Activated CD4-positive, CD25-positive, alpha-beta regulatory T cell (primary cell): ENCODE data around the gene FYTTD1.
"Not testable (repeated sequence)": the region's sequence is repeated elsewhere in the genome, so short reads cannot be mapped to it uniquely, and the experiment has no call there.

Experiments used
- DNase-seq, 4 experiments: peaks; one replicate each; lab custom pipeline; 2025; lab: John Stamatoyannopoulos, UW

Gene FYTTD1, protein sequence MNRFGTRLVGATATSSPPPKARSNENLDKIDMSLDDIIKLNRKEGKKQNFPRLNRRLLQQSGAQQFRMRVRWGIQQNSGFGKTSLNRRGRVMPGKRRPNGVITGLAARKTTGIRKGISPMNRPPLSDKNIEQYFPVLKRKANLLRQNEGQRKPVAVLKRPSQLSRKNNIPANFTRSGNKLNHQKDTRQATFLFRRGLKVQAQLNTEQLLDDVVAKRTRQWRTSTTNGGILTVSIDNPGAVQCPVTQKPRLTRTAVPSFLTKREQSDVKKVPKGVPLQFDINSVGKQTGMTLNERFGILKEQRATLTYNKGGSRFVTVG

DNA sequence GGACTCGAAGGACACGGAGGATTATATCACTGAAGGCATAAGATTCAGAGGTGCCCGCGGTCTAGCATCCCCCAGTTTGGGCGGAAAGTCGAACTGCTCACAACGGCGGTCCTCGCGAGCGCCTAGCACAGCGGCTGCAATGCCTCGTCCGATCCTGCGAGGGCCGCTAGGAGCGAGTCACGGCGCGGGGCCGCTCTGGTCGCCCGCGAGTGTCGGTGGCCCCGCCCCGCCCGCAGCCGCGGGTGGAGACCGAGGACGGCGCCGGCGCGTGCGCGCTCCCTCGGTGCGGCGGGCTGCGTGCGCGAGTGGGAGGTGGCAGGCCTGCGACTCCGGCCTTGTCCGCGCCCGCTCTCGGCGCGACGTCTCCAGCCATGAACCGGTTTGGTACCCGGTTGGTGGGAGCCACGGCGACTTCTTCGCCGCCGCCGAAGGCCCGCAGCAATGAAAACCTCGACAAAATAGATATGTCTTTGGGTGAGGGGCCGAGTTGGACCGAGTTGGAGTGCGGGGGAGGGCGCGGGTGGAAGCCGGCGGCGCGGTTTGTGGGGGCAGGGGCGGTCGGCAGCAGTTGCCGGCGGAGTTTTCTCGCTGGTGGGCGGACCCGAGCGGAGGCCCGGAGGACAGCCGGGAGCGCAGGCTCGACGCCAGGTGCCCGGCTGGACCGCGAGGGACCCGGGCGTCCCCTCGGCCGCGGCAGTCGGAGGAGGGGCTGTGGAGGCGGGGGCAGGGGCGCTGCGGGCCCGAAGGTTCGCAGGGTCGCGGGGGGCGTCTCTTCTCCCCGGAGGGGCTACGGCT lies at the start of gene FYTTD1:
Gene FYTTD1, plus strand, starts transcription at position 283 of the 795 bp plus-strand sequence. Its CDS starts 89 bp downstream, at position 372.
- peak; percentile 60 to 89 (median 79) for DNase-seq

DNA sequence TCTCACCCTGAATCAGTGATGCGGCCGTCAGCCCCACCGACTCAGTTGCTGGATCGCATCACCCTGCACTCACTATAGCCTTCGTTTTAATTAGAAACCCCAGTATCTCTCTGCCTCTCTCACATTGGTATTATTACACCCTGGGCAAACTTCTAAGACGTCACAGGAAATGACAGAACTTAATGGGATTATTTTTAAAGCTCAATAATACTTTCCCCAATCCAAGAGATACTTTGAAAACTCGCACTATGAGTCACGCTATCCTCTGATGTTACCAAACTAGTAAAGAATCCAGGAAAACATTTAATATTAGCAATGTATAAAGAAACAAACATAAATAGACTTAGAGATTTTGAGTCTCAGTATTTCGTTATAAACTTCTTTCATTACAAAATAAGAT lies 49.6 kb upstream of the FYTTD1 start:
- no peak for DNase-seq

DNA sequence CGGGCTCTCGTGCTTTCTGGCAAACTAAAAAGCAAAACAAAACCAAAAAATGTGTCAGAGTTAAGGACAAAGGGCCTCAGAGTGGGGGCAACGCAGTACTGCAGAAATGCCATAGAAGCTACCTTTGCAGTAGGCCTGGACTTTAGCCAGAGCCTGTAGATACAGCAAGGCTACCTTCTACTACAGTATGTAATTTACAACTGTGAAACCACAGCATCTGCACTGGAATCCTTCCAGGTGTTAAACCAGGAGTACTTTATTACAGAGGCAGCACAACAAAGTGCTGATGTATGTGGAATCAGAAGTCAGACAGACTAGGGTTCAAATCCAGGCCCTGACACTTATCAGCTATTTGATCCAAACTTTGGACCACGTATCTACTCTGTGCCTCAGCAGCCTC lies 47.8 kb upstream of the FYTTD1 start:
- no peak for DNase-seq

DNA sequence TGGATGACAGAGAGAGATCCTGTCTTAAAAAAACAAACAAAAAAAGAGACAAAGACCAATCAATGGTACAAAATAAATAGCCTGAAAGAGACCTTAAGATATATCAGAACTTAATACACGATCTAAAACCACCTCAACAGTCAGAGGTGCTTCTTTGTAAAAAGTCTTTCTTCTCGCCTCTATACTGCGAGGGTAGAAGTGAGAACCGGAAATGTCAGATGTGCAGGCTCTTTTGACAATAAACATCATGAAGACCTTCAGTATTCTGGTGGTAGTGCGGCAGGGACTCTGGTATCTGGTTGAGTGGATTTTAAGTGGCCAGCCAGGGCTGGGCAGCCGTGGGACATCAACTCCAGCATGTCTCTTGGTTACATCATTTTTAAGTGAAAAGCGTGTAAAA lies 43.0 kb upstream of the FYTTD1 start:
- DNase-seq: no peak

DNA sequence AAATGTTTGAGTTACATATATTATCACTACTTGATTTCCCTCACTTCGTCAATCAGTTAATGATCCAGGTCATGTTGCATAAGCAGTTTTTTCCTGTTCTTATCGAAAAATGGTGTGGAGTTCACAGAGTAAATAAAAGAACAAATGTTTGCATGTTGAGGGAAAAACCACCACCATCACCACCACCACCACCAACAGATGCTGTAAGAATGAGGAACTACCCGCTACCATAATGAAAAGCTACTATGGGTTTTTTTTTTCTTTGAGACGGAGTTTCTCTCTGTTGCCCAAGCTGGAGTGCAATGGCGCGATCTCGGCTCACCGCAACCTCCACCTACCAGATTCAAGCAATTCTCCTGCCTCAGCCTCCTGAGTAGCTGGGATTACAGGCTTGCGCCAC lies 40.5 kb upstream of the FYTTD1 start:
- DNase-seq: no peak

DNA sequence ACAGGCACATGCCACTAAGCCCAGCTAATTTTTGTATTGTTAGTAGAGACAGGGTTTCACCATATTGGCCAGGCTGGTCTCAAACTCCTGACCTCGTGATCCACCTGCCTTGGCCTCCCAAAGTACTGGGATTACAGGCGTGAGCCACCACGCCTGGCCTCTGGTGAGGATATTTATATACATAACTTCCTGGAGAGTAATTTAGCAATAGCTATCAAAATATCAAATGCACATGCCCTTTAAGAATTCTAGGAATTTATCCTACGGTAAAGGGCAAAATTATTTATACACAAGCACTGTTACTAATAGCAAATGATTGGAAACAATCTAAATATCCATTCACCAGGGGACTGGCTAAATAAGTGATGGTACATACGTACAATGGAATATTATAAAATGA lies 38.7 kb upstream of the FYTTD1 start:
- DNase-seq: not testable (repeated sequence)

DNA sequence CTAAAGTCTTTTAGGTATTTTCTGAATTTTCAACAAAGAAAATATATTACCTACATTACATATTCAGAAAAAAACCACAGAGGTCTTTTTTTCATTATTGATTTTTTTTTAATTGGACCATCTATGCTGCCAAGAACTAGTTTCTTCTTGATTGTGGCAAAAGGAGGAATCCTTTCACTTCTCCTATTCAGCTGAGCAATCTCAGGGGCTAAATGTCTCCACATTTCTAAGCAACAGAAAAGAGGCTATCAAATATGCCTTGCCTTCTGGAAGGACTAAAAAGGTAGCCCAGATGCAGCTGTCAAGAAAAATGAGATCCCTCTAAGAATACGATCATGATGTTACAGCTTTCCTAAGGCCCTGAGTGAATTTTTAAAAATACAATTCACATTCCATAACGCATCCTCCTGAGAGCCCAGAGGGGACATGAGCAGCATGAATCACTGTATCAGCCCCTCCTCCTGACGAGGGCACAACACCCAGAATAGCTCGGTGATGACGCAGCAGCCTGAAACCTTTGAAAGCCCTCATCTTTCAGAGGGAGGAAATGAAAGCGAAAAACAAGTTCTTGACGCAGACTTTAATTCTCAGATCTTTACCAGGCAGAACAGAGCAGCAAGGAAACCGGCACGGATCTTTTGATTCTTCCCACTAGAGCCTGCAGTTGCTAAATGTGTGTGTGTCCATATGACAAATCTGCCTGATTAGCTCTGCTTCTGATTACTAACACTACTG lies 37.5 kb upstream of the FYTTD1 start:
- peak; percentile 52 to 74 (median 68) for DNase-seq

DNA sequence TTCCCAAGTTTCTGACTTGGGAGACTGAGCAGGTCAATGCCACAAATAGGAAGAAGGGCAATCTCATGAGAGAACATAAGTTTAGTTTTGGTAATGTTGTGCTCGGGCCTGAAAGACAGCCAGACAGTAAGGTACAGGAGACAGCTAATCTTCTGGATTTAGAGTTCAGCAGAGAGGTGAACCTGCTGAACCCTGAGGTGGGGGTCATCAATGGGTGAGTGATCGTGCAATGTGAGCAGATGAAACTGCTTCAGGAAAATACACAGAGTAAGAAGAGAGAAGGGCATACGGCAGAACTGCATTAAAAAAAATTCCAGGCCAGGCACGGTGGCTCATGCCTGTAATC lies 36.2 kb upstream of the FYTTD1 start:
- DNase-seq: no peak

DNA sequence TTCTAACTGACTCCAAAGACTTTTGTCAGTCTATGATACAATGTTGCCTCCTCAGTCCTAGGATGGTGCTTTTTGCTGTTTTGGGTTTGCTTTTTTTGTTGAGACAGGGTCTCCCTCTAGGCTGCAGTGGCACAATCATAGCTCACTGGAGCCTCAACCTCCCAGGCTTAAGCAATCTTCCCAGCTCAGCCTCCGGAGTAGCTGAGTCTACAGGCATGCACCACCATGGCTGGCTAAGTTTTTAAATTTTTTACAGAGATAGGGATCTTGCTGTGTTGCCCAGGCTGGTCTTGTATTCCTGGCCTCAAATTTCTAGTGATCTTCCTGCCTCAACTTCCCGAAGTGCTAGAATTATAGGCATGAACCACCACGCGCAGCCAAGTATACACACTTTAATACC lies 35.4 kb upstream of the FYTTD1 start:
- no peak for DNase-seq

DNA sequence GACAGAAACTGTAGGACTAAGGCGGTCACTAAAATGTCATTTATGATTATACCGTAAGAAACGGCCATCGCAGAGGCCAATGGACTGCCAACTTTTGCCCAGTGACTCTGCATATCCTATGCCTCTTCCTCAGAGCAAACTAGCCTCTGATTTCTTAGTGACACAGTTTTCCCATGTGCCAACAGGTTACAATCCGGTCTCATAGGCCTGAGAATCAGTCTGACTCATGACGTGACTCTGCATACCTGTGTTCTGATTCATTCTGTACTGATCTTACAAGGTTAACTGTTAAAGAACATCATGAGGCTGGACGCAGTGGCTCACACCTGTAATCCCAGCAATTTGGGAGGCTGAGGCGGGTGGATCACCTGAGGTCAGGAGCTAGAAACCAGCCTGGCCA lies 30.8 kb upstream of the FYTTD1 start:
- no peak for DNase-seq

DNA sequence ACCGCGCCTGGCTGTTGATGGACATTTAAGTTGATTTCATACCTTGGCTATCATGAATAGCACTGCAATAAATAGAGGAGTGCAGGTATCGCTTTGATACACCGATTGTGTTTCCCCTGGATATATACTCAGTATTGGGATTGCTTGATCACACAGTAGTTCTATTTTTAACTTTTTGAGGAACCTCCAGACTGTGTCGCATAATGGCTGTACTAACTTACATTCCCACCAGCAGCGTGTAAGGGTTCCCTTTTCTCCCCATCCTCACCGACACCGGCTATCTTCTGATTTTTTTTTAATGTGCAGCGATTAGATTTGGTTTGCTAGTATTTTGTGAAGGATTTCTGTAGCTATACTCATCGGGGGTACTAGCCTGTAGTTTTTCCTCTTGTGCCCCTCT lies 29.0 kb upstream of the FYTTD1 start:
- no peak for DNase-seq

DNA sequence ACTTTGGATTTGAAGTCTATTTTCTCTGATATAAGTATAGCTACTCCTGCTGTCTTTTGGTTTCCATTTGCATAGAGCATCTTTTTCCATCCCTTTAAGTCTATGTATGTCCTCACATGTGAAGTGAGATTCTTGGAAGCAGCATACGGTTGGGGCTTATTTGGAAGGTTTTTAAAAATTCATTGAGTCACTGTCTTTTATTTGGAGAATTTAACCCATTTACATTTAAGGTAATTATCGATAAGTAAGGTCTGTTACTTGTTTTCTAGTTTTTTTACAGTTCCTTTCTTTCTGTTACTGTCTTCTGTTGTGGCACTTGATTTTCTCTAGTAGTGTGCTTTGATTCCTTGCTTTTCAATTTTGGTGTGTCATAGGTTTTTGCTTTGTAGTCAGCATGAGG lies 26.9 kb upstream of the FYTTD1 start:
- no peak for DNase-seq

DNA sequence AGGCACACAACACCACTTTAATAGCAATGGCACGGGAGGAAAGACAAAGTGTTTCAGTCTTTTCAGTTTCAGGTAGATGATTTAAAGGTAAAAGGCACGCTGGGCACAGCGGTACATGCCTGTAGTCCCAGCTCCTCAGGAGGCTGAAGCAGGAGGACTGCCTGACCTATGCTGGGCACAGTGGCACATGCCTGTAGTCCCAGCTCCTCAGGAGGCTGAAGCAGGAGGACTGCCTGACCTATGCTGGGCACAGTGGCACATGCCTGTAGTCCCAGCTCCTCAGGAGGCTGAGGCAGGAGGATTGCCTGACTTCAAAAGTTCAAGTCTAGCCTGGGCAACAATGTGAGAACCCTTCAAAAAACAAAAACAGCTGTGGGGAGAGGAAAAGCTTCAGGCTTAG lies 21.8 kb upstream of the FYTTD1 start:
- not testable (repeated sequence) for DNase-seq

DNA sequence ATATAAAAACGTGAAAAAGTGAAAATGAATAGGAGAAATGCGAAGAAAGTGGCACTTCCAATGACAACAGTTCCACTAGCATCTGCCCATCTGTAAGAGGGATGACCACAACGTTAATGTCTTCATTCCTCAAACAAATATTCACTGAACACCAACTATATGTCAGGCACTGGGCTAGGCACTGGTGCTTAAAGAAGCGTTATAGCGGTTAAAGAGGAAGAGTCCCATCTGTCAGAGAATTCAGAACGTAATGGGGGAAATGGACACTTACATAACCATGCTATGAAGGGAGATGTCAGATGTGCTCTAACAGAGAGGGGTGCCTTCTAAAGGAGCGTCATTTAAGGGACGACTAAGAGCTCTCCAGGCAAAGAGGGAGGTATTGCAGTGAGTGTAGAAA lies 21.2 kb upstream of the FYTTD1 start:
- no peak for DNase-seq

DNA sequence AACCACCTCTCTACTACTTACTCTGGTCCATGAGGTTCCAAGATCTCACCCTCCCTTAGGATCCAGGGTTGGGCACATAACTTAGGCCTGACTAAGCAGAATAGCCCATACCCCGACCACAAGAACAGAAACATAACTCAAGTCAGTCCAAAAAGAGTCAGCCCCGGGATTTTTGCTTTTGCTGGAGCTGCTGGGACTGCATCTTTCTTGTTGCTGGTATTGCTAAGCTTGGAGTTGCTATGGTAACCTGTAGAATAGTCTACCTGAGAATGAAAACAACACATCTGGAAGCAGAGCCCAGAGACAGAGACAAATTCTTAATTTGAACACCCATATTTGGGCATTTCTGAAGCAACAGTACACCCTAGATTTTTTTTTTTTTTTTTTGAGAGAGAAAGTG lies 19.5 kb upstream of the FYTTD1 start:
- no peak for DNase-seq

DNA sequence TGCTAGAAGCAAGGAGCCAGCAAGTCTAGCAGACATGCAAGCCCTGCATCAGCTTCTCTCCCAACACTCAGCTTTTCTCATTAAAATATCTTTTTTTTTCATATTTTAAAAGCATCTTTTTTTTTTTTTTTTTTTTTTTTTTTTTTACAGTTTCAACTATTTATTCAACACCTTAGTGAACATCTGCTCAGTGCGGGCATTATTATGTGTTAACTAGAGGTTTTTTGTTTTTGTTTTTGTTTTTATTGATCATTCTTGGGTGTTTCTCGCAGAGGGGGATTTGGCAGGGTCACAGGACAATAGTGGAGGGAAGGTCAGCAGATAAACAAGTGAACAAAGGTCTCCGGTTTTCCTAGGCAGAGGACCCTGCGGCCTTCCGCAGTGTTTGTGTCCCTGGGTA lies 18.9 kb upstream of the FYTTD1 start:
- not testable (repeated sequence) for DNase-seq

DNA sequence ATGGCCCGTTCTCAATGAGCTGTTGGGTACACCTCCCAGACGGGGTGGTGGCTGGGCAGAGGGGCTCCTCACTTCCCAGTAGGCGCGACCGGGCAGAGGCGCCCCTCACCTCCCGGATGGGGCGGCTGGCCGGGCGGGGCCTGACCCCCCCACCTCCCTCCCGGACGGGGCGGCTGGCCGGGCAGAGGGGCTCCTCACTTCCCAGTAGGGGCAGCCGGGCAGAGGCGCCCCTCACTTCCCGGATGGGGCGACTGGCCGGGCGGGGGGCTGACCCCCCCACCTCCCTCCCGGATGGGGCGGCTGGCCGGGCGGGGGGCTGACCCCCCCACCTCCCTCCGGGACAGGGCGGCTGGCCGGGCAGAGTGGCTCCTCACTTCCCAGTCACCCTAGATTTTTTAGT lies 18.2 kb upstream of the FYTTD1 start:
- DNase-seq: not testable (repeated sequence)

DNA sequence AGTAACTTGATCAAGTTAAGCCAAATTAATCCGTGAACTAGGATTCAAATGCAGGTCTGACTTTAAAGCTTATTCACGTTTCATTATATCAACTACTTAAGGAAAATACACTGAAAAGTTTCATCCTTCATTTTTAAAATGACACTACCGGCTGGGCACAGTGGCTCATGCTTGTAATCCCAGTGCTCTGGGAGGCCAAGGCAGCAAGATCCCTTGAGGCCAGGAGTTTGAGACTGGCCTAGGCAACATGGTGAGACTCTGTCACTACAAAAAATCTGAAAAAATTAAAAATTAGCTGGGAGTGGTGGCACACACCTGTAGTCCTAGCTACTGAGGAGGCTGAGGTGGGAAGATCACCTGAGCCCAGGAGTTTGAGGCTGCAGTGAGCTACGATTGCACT lies 16.6 kb upstream of the FYTTD1 start:
- DNase-seq: no peak

DNA sequence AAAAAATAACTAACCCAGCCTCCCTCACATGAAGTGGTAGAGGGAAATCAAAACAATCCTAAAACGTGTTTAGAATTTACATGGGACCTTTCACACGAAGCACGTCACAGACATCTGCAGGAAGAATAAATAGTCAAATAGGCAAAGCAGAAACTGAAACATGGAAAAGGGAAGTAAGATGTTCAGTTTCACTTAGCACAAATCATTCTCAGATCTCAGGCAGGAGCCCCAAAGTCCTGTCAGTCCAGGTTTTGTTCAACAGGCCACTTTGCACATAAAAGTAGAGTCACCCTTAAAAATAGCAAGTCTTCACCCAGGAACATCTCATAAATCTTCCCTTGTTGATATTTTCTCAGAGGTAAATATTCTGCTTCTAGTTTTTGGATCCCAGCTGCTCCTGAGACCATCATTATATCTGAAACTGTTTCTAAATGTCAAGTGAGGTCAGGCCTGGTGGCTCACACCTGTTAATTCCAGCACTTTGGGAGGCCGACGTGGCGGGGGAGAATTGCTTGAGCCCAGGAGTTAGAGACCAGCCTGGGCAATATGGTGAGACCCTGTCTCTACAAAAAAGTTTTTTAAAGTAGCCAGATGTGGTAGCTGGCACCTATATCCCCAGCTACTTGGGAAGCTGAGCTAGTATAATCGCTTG lies 14.9 kb upstream of the FYTTD1 start:
- no peak for DNase-seq

DNA sequence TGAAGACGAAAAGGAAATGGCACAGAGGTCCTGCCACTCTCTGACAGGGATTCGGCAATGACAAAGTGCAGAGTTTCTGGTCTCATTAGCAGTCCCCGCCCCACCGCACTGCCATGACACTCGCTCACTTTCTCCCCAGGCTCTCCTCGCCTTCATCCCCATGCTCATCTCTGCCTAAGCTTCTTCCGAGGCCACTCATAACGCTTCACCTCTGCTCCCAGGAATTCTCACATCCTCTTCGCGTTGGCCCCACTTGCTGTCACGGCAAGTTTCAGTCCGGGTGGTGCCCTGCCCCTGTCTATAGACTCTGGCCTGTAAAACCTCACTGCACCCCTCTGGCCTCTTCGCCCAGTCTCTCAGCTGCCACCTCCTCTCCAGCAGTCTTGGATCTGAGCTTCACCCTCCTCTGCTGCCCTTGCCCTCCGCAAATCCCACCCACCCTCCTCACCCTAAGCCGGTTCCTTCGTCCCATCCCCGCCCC lies 13.6 kb upstream of the FYTTD1 start:
- peak in 1 of 4 experiments; percentile 14 for DNase-seq

DNA sequence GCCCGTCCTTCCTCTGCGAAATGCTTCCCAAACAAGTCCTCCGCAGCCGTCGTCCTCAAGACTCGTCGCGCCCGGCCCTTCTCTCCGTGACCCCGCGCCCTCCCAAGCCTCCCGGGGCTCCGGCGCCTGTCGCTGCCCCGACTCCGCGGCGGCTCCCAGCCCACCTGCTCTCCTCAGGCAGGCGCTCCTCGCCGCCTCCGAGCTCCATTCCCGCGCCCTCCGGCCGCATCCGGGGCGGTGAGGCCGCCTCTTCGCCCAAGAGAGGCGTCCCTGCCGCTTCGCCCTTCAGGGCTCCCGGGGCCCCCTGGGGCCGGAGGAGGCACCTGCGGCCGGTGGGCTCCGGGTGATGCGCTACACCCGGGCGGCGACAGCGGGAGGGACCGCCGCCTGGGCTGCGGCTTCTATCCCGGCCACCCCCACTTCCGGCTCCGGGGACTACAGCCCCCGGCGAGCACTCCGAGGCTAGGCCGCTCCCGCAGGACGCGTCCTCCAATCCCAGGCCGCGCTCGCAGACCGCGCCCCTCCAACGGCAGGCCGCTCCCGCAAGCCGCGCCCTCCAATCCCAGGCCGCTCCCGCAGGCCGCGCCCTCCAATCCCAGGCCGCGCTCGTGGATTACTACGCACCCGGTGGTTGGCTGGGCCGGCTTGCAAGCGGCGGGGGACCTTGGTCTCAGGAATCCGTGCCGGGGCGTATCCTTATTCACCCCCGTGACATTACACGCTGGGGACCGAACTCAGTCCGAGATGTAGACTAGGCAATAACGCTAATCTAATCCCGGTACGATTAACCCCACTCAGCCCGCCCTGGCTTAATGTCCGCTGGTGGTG lies 13.0 kb upstream of the FYTTD1 start, which contains the start of gene RUBCN:
Gene RUBCN, minus strand, starts transcription at position 414 of the 828 bp plus-strand sequence. Its CDS starts 185 bp downstream, at position 229.
- peak; percentile 82 to 92 (median 90) for DNase-seq
